SK-N-MC (cell line): ENCODE data around the gene SSC5D.

Source experiments
- EZH2 ChIP-seq: fragments of 200-600 bp; sonication (generic); IDR thresholded peaks from one replicate; pipeline ENCODE4 v1.6.1; 2017; ENCODE audit warnings: antibody characterized with exemption
- FOXP2 ChIP-seq: optimal IDR thresholded peaks from 2 replicates; pipeline ENCODE3; 2011; ENCODE audit warnings: mild to moderate bottlenecking, moderate library complexity; ENCODE audit not compliant: insufficient read depth; ENCODE audit errors: extremely low read length, control extremely low read depth
- POLR2AphosphoS5 ChIP-seq: IDR thresholded peaks from 2 replicates; pipeline ENCODE4 v1.6.1; 2012; ENCODE audit warnings: mild to moderate bottlenecking, low read depth, low read length, borderline replicate concordance

DNA sequence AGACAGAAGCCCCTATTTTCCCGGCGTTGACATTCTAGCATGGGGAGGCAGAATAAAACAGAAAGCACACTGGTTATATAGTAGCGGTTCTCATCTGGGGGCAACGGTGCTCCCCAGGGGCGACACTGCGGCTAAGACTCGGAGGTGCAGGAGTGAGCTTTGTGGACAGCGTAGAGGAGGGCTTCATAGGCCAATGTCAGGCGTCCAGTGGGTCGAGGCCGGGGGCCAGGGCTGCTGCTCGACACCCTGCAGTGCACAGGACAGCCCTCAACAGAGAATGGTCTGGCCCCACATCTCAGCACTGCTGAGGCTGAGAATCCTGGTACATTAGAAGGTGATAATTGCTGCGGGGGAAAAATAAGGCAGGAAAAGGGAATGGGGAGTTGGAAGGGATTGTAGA lies 10.3 kb upstream of the SSC5D start:
- no peak for TF ChIP-seq EZH2
- no peak for TF ChIP-seq POLR2AphosphoS5
- no peak for TF ChIP-seq FOXP2
